Inferior parietal cortex (tissue), 1 donor: ENCODE data around the gene SSC5D.

Experiments
- DNase-seq: peaks from one replicate; pipeline ENCODE4 v3.0.0-alpha.2; 2016; ENCODE audit errors: extremely low spot score

The SSC5D gene

GRCh38 chr19:55536951-55537740 lies 48.9 kb downstream of the SSC5D start, which contains the start of gene SBK2:
Gene SBK2 (minus strand): TSS chr19:55537133. CDS start chr19:55536294, 839 bp downstream.
- DNase-seq: no peak

- DNase-seq: no peak
Measured at GRCh38 chr19:55537741-55538111, 49.5 kb downstream of the SSC5D start.

- DNase-seq: no peak
Measured at GRCh38 chr19:55538132-55538531, 49.9 kb downstream of the SSC5D start.

GRCh38 chr19:55539090-55539984 lies 51.1 kb downstream of the SSC5D start:
- DNase-seq: no peak

- DNase-seq: no peak
Measured at GRCh38 chr19:55540619-55541018, 52.4 kb downstream of the SSC5D start.

GRCh38 chr19:55541091-55541490 lies 52.9 kb downstream of the SSC5D start:
- no peak for DNase-seq

- DNase-seq: no peak
Measured at GRCh38 chr19:55542292-55542855, 54.1 kb downstream of the SSC5D start.

GRCh38 chr19:55543567-55543966 lies 55.3 kb downstream of the SSC5D start:
- DNase-seq: no peak

GRCh38 chr19:55544014-55544413 lies 55.8 kb downstream of the SSC5D start:
- DNase-seq: no peak

GRCh38 chr19:55544776-55545439 lies 56.7 kb downstream of the SSC5D start:
- DNase-seq: no peak

- no peak for DNase-seq
Measured at GRCh38 chr19:55545443-55545842, 57.2 kb downstream of the SSC5D start, which contains the start of gene SBK3. Gene SBK3 (minus strand): TSS chr19:55545543. CDS start chr19:55545543, 0 bp downstream.

GRCh38 chr19:55546011-55546410 lies 57.8 kb downstream of the SSC5D start:
- no peak for DNase-seq

GRCh38 chr19:55546822-55547614 lies 58.8 kb downstream of the SSC5D start:
- no peak for DNase-seq

- DNase-seq: no peak
Measured at GRCh38 chr19:55549500-55550320, 61.5 kb downstream of the SSC5D start.

GRCh38 chr19:55550321-55550650 lies 62.0 kb downstream of the SSC5D start:
- DNase-seq: no peak

GRCh38 chr19:55552206-55552605 lies 64.0 kb downstream of the SSC5D start:
- DNase-seq: no peak

- DNase-seq: no peak
Measured at GRCh38 chr19:55552620-55553019, 64.4 kb downstream of the SSC5D start.

GRCh38 chr19:55553217-55554182 lies 65.3 kb downstream of the SSC5D start:
- no peak for DNase-seq

GRCh38 chr19:55554302-55554701 lies 66.1 kb downstream of the SSC5D start:
- DNase-seq: no peak
